GM18517 (cell line): ENCODE data around the gene DUSP2.

Source experiments
- ATAC-seq: cut with Tn5 transposase; IDR thresholded peaks from one replicate; pipeline ENCODE4 v1.9.1; 2021; ENCODE audit warnings: mild to moderate bottlenecking, moderate library complexity; ENCODE audit not compliant: unreplicated experiment

Gene DUSP2

DNA sequence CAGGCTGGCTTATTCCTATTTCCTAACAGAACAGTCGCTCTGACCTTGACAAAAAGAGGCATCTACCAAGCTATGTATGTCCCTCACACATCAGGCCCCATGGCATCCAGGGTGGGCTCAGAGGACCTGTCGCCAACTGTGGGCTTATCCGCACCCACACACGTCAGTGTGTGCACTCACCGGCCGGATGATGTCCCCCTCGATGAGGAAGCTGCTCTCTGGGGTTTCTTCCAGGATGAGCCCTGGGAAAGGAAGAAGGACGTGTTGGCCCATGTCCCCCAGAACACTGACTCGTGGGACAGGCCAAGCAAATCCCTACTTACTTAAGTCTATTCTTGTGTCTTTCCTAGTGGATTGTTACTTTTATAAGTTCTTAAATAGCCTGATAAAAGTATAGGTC, 10.1 kb downstream of the DUSP2 start:
- no peak for ATAC-seq

DNA sequence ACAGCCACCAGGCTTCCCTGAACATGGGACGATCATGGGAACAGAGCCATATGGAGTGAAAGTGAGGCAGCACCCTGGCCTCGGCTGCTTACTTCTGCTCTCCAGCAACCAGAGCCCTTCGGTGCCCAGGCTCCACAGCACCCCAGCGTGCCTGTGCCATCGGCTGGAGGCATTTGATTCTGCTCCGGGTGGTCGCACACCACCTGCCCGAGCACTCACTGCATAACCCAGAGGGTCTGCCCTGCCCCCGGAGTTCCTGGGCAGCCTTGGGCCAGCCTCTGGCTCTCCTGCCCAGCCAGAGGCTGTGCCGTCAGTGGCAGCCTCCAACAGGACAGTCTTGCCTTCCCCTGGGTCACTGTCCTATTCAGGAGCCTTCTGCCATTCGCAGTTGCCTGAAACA, 10.8 kb downstream of the DUSP2 start:
- no peak for ATAC-seq

DNA sequence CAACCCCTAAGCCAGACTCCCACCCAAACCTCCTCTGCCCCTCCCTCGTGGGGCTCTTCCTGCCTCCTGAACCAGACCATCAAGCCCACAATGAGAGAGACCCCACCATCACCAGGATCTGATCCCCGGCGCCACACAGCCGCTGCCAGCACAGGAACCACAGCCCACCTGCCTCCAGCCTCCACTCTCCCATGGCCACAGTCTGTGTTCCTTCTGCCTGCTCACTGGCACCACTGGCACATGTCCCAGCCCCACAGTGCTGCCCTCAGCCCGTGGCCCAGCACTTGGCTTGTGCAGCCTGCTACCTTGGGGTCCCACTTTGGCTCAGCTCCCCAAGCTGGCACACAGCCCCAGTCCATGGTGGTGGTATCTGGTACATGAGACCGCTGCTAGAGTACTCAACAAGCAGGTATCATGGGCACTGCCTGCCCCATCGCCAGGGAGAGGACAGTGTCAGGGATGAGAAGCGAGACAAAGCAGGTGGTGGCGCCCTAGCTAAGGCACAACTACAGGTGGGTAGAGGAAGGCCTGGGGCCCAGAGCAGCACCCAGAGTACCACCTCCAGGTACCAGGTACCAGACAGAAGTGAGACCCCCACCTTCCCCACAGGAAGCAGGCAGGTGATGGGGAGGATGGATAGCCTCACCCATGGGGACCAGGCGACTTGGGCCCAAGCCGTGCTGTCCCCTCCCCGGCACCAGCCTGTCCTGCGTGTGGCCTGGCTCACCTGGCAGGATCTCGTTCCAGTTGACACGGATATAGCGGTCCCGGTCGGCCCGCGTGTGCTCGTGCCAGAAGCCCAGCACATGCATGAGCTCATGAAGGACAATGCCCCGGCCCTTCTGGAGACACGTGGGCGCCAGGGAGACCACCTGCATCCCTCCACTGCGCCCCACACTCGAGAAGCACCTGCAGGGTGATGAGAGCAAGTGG, 13.2 kb downstream of the DUSP2 start:
- ATAC-seq, result no peak

DNA sequence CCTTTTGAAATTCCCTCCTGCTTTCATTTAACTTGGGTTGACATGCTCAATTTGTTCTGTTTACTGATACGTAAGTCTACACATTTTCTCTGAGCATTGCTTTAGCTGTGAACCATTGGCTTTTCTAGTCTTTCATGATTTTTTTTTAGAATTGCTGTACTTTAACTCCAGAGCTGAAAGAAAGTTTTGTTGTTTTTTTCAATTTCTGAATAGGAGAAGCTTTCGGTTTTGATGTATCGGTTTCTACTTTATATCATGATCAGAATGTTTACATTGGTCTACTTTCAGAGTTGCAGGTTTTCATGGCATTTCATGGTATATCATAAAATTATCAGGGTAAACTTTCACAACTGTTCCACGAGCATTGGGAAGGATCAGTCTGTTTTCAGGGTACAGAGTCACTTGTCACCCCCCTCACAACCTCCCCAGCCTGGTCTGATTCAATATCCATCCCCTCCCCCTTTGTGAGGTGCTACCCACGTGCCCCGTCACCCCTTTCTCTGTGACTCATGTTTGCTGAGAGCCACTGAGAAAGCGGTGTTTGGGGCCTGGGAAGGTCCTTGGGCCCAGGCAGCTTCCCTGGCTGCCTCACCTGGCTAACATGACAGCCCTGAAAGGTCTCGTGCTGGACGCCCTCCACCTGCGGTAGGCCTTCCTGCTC, 14.0 kb downstream of the DUSP2 start:
- ATAC-seq, result no peak

DNA sequence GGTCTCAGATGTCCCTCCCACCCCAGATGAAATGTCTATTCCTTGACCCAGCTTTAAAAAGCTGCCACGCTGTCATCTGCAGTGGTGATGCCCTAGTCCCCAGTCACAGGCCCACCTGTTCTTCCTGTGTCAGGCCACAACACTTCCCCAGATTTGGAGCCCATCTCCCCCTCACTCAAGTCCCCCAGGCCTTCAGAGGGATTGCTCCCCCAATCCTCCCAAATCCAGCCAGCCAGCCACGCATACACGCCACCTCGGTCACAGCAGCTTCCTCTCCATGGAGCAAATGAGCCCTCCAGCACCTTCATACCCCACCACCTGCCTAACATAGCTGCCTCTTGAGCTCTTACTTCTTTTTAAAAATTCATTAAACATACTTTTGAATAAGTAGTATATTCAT, 14.8 kb downstream of the DUSP2 start:
- no peak for ATAC-seq

DNA sequence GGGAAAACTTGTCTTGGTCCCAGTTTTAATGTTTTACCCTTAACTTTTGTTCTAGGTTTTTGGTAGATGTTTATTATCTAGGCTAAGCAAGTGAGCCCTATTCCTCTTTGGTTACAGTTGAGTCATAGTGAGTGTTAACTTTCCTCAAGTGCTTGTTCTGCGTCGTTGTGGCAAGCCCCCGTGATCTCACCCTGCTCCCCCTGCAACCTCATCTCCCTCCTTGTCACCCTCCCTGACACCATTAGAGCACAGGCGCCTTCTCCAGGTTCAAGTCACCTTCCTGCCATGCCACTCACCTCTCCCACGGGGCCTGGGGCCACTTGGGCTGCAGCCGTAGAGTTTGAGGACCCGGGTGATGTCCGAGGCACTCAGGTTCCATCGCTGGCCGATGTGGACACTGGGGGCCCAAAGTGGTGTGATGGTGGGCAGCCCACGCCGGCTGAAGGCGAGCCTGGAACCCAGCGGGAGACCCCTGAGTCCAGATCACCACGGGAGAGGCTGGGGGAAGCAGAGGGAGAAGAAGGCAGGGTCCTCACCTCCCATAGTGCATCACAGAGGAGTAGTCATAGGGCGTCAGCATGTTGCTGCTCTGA, 15.6 kb downstream of the DUSP2 start:
- no peak for ATAC-seq

DNA sequence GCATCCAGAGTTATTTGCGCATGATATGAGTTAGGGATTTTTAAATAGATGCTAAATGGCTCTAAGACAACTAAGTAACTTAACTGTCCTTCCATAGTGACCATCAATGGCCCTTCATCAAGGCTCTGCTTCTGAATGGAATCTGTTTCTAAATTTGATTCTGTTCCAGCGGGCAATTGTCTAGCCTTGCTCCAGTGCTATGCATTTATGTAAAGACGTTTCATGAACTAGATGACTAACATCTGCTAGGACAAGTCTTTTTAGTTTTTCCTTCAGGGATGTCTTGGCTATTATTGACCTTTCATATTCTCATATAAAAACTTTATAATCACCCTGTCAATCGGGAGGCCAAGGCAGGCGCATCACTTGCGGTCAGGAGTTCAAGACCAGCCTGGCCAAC, 16.8 kb downstream of the DUSP2 start:
- ATAC-seq, result no peak

DNA sequence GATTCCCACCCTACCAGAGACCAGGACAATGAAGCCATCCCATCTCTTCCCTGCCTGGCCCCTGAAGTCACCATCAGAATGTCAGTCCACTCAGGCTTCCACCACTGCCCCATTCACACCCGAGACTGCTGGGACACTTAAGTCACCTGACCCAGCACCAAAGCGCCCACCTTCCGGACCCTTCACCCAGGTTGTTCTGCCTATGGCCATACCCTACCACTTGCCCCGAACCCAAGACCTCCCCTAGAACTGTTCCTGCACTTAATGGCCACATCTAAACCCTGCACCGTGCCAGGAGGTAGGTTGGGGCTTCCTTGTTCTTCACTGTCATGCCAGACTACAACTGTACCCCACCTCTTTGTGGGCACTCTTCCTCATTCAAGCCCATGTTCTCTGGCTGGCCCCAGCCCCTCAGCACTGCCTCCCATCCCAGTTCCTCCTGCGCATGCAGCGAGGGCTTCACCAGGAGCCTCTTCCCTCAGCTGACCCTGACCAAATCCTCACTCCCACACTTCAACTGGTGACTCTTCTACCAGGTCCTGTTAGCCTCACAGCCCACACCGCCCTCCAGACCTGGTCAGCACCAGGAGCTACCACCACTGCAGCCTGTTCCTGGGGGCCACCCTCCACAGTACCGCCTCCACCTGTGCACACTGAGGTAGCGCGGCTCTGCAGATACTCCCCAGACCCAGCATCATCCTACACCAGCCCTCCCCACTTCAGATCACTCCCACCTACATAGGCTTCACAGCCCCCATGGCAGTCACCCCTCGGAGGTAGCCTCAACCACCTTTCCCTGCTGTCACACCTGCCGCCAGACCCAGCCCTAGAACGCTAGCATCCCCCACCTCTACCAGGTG, 20.6 kb downstream of the DUSP2 start:
- ATAC-seq, result no peak

DNA sequence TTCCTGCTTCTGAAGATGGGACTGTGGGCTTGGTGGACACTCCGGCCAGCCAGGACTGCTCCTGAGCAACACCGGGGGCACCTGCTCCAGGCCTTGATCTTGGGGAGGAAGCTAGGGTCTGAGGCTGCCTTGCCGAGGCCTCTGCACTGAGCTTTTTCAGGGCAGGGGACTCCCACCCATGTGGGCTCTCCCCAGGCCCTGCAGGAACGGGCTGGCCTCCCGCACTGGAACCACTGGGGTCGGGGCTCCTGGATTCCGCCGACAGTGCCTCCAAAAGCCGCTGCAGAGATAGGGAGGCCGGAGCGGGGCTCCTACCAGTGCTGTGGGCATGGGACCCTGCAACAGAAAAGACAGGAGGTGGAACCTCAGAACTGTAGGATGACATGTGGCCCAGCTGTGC, 21.3 kb downstream of the DUSP2 start:
- ATAC-seq, result no peak

DNA sequence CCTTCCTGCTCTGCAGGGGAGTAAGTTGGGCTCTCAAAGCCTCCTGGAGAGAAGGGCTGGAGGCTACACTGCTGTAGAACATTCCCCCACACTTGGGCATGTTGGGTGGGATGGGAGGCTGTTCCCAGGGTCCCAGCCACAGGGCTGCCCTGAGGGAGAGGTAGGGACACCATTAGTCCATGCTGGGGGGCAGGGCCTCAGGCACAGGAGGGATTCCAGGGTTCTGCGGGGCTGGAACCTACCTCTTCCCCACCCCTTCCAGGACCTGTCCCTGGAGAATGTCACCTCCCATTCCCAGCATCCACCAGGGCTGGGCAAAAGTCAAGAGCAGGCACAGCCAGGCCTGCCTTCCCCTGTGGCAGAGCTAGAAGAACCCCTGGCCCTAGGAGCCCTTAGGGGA, 21.9 kb downstream of the DUSP2 start:
- no peak for ATAC-seq

DNA sequence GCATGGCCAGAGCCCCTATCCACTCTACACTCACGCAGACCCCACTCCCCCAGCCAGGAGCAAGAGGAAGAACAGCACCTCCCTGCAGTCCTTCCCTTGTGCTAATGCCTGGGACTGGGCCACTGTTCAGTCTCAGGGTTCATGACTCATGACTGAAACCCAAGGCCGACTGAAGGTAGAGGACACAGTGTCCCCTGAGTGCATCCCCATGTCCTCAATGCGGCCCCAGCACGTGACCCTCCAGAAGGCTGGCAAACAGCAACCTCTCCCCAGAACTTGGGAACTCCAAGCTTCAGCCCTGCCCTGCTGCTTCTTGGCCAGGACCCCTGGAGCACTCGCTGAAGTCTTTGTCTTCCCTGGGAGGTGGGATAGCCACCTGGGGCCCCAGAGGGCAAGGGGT, 22.8 kb downstream of the DUSP2 start:
- no peak for ATAC-seq

DNA sequence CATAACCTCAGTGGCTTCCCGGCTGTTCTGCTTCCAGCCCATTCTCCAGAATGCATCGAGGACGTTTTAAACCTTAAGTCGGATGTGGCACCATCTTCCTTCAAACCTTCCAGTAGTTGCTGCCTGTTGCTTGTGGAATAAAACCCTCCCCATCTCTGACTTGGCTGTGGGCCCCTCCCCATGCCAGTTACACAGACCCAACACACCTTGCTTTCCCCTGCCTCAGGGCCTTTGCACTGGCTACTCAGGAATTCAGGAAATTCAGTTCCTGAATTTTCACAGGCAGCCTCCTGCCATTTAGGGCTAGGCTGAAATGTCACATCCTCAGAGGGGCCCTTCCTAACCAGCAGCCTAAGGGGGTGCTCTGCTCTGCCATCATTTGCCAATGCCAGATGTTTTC, 23.8 kb downstream of the DUSP2 start:
- no peak for ATAC-seq

DNA sequence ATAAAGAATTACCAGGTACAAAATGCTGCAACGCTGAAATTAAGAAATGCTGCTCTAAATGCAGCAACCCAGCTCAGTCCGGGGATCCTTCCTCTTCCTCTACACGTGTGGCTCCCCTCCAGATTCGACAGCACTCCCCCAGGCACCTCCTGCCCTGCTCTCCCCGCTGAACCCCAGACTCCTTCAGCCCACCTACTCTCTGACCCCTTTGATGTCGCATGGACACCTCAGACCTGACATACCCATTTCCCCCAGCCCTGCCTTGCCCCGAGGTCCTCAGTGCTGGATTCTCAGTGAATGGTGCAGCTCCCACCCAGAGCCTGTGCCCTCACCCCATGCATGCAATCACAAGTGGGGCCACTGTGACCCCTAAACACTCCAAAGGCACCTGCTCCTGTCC, 24.2 kb downstream of the DUSP2 start:
- no peak for ATAC-seq

DNA sequence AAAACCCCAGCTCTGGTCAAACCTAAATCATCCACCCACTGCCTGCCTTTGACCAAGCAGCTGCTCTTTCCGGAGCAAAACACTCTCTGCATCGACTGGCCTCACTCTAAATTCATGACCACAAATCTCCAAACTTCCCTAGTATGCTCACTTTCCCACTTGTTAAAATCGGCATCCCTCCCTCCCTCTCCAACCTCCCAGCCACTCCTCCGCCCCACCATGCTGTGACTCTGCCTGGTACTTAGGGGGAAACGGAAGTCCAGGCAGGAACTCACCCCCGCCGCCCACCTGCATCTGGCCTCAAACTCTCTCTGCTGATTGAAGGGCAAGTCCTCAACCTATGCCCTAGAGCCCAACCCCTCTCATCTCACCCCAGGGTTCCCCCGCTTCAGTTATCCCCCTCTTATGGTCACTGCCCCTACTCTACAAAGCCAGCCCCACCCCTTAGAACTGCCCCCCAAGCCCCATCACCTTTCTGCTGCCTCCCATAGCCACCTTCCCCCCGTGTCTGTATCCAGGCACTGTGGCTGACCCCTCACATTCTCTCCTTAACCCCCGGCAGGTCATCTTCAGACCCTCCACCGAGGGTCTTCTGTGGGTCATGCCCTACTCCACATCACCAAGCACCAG, 25.0 kb downstream of the DUSP2 start:
- ATAC-seq, result no peak

DNA sequence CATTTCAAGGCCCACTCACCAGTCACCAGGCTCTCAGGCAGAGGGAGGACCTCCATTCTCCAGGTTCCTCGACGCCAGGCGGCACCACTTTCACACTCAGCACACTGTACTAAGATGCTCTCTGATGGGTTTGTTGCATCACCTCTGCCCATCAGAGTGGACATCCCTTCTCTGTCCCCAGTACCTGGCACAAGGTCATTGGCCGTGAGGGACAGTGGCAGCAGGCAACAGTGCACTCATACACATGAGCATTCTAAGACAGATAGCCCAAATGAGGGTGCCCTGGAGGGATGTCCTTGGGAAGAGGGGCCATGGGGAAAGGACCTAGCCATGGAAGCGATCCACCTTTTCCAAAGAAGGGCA, 25.9 kb downstream of the DUSP2 start:
- no peak for ATAC-seq

DNA sequence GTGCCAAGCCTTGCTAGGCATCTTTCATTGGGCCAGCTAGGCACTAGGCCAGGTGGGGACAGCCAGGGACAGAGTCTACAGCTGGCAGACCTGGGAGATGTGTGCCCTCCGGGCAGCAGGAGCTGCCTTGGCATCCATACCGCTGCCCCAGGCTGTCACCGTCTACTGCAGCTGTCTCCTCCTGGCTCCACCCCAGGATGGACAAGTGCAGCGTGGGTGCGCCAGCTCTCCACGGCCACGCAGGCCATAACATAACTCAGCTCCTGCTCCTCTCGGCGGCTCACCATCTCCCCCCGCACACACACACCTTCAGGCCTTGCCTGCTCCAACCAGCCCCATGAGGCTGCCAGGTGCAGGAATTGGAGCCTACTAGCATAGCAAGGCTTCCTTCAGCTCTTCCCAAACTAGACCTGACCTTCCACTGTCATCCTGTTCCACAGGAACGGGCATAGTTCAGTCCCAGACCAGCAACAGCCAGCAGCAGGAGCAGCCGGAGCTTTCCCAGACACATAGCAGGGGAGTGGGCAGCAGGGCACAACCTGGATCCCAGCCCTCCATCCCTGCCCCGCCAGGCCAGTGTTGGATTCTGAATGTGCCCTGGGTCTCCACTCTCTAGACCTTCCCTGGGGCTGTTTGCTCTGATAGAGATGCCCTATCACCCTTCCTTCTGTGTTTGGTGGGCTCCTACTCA, 26.4 kb downstream of the DUSP2 start:
- ATAC-seq, result no peak

DNA sequence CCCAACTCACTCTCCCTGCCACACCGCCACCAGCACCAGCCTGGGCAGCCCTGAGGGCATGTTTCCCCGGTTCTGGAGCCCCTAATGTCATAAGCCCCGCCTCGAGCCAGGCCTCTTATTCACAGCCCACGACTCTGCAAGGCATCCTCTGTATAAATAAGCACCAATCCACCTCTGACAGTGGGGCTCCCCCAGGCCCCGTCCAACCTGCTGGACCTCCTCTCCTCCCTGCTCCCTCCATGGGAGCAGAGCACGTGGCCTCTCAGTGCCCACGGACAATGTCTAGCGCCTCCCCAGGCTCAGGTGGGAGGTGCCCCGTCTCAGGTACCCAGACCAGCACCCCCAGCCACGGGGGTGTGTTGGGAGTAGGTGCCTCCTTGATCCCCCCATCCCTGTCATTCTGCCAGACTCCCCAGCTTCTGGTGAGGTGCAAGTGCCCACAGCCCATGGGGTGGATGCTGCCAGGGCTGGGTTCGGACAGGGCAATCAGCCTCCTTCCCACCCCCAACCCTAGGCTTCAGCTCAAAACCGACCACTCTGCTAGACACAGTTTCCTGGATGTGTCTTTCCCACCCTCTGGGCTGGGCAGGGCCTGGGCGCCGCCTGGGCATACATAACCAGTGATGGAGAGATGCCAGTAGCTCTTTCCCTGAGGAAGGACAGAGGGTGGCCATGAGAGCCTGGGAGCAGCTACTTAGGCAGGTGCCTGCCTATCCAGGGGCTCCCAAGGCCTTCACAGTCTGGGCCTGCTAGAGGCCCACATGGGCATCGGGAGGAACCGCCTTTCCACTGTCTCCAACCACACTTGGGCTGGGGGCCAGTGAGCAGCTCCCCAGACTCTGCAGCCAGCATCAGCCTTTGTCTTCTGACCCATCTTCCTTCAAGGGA, 27.3 kb downstream of the DUSP2 start:
- ATAC-seq, result no peak

DNA sequence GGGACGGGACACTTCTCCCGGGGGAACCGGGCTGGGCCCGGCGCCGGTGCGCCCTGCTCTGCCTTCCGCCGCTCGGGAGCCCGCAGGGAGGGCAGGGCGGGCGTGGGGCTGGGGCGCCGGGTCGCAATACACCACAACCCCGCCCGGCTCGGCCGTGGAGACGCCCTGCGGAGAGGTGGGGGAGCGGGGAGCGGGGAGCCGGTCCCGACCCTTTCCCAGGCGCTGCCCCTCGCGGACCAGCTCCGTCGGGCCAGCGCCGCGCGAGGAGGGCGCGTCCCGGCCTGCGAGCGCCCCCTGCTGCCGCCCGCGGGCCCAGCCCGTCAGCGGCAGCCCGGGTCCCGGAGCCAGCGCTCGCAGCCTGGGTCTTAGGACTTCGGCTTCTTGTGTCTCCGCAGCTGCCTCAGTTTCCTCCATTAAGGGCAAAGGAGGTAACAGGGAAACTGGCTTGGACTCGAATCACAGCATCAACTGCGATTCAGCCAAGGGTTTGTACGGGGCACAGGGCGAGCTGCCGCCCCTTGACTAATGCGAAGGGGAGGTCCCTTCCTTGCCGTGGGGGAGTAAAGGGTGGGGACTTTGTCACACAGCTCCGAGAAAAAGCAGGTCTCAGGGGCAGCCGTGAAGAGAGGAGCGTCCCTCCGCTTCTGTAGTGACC, 28.2 kb downstream of the DUSP2 start:
- ATAC-seq, result peak; percentile 61

DNA sequence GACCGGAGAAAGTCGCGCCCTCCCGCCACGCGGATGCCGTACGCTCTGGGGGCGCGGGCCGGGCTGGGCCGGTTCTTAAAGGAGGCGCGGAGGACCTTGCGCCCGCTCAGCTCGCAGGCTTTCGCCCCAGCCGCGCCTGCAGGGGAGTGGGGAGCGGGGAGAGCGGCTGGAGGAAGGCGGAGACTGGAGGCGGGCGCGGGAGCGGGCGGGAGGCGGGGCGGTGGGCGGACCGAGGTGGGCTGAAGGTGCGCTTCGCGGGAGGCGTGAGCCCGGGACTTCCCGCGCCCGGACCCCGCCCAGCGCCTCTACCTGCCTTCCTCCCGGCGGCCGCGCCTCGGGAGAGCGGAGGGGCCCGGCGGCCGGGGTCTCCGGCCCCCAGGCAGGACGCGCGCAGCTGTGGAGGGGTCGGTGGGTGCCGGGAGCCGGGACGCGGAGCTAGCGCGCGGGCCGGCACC, 28.8 kb downstream of the DUSP2 start, which contains the start of gene ADRA2B:
Gene ADRA2B, minus strand, starts transcription at position 148 of the 455 bp plus-strand sequence. CDS start 422 bp downstream, outside the sequence.
- peak; percentile 31 for ATAC-seq
